Heart right ventricle (tissue), 16 donors: ENCODE measurements around the gene OMA1. TPM values are rescaled to one million over a fixed set of nuclear protein-coding genes. Genes with fewer than 3 reads are reported as not detected.

ENCODE experiments used
- ATAC-seq, 8 donors: fragments of 200-7000 bp; cut with Tn5 transposase; one replicate each; pipeline ENCODE4 v1.9.1; 2020; ENCODE audit warnings: mild to moderate bottlenecking in 8 of 8, moderate library complexity in 8 of 8, moderate number of reproducible peaks in 1 of 8
- DNase-seq, 2 donors: peaks; one replicate each; pipeline ENCODE4 v3.0.0-alpha.2; 2020
- H3K27ac ChIP-seq, 10 donors: fragments of 200-600 bp; sonication (generic) in 2 of 10; one replicate each; pipeline versions ENCODE4 v1.5.0 to v1.8.0; 2020 to 2022; ENCODE audit warnings: mild to moderate bottlenecking in 3 of 10
- H3K27me3 ChIP-seq, 7 donors: fragments of 200-600 bp; one replicate each; pipeline ENCODE4 v1.8.0; 2021 to 2022; ENCODE audit warnings: mild to moderate bottlenecking in 2 of 7
- H3K36me3 ChIP-seq, 9 donors: fragments of 200-600 bp; sonication (generic) in 1 of 9; one replicate each; pipeline versions ENCODE4 v1.5.0 to v1.8.0; 2020 to 2022; ENCODE audit warnings: mild to moderate bottlenecking in 2 of 9
- H3K4me1 ChIP-seq, 9 donors: fragments of 200-600 bp; sonication (generic) in 1 of 9; one replicate each; pipeline versions ENCODE4 v1.5.0 to v1.8.0; 2020 to 2022; ENCODE audit warnings: mild to moderate bottlenecking in 4 of 9
- H3K4me3 ChIP-seq, 10 donors: fragments of 200-600 bp; sonication (generic) in 2 of 10; one replicate each; pipeline versions ENCODE4 v1.5.0 to v1.8.0; 2020 to 2022; ENCODE audit warnings: mild to moderate bottlenecking in 7 of 10, moderate library complexity in 2 of 10
- H3K9me3 ChIP-seq, 11 donors: fragments of 200-600 bp in 10 of 11; sonication (generic) in 2 of 11; one replicate each; pipeline versions ENCODE4 v1.5.0 to v1.8.0; 2013 to 2022; ENCODE audit warnings: mild to moderate bottlenecking in 2 of 11, control low read depth in 1 of 11, moderate library complexity in 1 of 11
- CTCF ChIP-seq, 9 donors: fragments of 200-600 bp; sonication (generic) in 2 of 9; IDR thresholded peaks; one replicate each; pipeline versions ENCODE4 v1.5.0 to v1.8.0; 2021 to 2022; ENCODE audit warnings: antibody characterized with exemption in 9 of 9, mild to moderate bottlenecking in 5 of 9, moderate library complexity in 1 of 9
- WGBS, 2 donors: extraction: QIAGEN DNeasy Blood & Tissue Kit; methylation state at CpG; one replicate each; pipeline ENCODE4 v1.1.7; 2013; ENCODE audit warnings: inconsistent platforms in 1 of 2; 5-methylcytosine and 5-hydroxymethylcytosine counted together
- intact Hi-C, 10 donors: fragments of 100-400 bp; cut with DNase I; formaldehyde crosslinking; loops; one replicate each; pipeline versions ENCODE4 v1.11.1 to v1.14.2; 2022
- polyA plus RNA-seq, 2 donors: library from polyadenylated mRNA; stranded (reverse); fragments of 200-250 nt; gene quantifications; one replicate each; pipeline ENCODE4 v1.2.3, GENCODE V29; 2013
- total RNA-seq, 10 donors: library from RNA; stranded (reverse); fragmentation: NEBNext Ultra II Directional in 3 of 10; extraction: Animal tissue kit (Norgen Biotek cat#: 25700) in 3 of 10; gene quantifications; one replicate each; pipeline versions ENCODE4 v1.2.1 to v1.2.4, GENCODE V29; 2021 to 2023
- donor health status: Arrhythmogenic right ventricular cardiomyopathy.
- donor health status: ischemic (EF 13 %, LVEDD 7.1; RV severe dilation, severe dysfunction).
- donor health status: healthy with polysubstance abuse.
- donor health status: DM: no; HTN: yes; CAD: no.
- donor health status: DM: no; HTN: no; CAD: no.
- donor health status: ischemic (EF 25% LVEDD 6.9; RV normal size, moderate dysfunction).
- donor health status: ischemic (EF 25% LVEDD 5.7; RV mildly dilated, moderate dysfunction).
- donor health status: healthy.
- donor health status: DM: yes; HTN: yes; CAD: no.
- donor health status: Ischemic cardiomyopathy.
- donor health status: ischemic (EF 35%, LVEDD 5.7; RV mildly dilated, moderate dysfunction).
- donor health status: nonischemic (EF 11% LVEDD 7.7; RV severe dilation, severe dysfunction).
- donor health status: DM: yes; HTN: yes; CAD: no.
- donor health status: PGD.
- donor health status: ischemic (EF 29% LVEDD 5.4; RV normal size, mild dysfunction).
- donor health status: nonischemic (EF 23%, LVEDD 6.1; RV moderate dilation, normal function).

OMA1 gene
- total and polyA plus RNA-seq, 12 donors: 8.2 to 50.9 (median 34.1) TPM

- H3K27me3 ChIP-seq: no peaks in the 10 kb centered on the region
- ATAC-seq: no peak
- intact Hi-C loops: no loop called here
- H3K4me3 ChIP-seq: no peak overlapping the region
- no peak overlapping the region for H3K27ac ChIP-seq
- no peaks in the 10 kb centered on the region for H3K4me1 ChIP-seq
- H3K36me3 ChIP-seq: peaks cover 0 to 22% (median 0%) of the 10 kb centered on the region in 9 donors
- no peak for TF ChIP-seq CTCF (IDR thresholded peaks at IDR 0.05)
- DNase-seq: no peak
- 93 to 95% methylated on average over 3 of the region's 3 CpGs for WGBS, 2 donors
- no peaks in the 10 kb centered on the region for H3K9me3 ChIP-seq
These were observed 70.3 kb downstream of the OMA1 start for GRCh38 chr1:58476179-58476578.

GRCh38 chr1:58469476-58469875 lies 77.0 kb downstream of the OMA1 start:
- peak overlapping the region in 8 of 10 donors; percentile 27 to 49 (median 44) for H3K27ac ChIP-seq
- H3K4me1 ChIP-seq: peaks cover 0 to 32% (median 10%) of the 10 kb centered on the region in 9 donors
- no peak overlapping the region for H3K4me3 ChIP-seq
- intact Hi-C loops: no loop called here
- 50 to 62% methylated on average over 3 of the region's 3 CpGs for WGBS, 2 donors
- DNase-seq (no peak), ATAC-seq (no peak)
- H3K9me3 ChIP-seq: no peaks in the 10 kb centered on the region
- TF ChIP-seq CTCF (IDR thresholded peaks at IDR 0.05): no peak
- H3K27me3 ChIP-seq: no peaks in the 10 kb centered on the region
- no peaks in the 10 kb centered on the region for H3K36me3 ChIP-seq

- no peak for TF ChIP-seq CTCF (IDR thresholded peaks at IDR 0.05)
- DNase-seq (peak in 1 of 2 donors; percentile 13), ATAC-seq (peak in 7 of 8 donors; percentile 62 to 86 (median 80))
- Histone ChIP-seq H3K27ac (peak overlapping the region in 7 of 10 donors; percentile 10 to 49 (median 42)), H3K4me1 (peaks cover 0 to 32% (median 10%) of the 10 kb centered on the region in 9 donors), H3K4me3 (no peak overlapping the region), H3K36me3 (no peaks in the 10 kb centered on the region), H3K9me3 (no peaks in the 10 kb centered on the region), H3K27me3 (no peaks in the 10 kb centered on the region)
- intact Hi-C loops: no loop called here
These were observed 77.5 kb downstream of the OMA1 start for GRCh38 chr1:58469016-58469415.

- intact Hi-C loops: no loop called here
- no peak for TF ChIP-seq CTCF (IDR thresholded peaks at IDR 0.05)
- H3K27ac ChIP-seq: peak overlapping the region in 5 of 10 donors; percentile 10 to 42 (median 32)
These were observed 77.9 kb downstream of the OMA1 start for GRCh38 chr1:58468612-58469011.

More at GRCh38 chr1:58468612-58469011, 77.9 kb downstream of the OMA1 start:
- Histone ChIP-seq H3K27me3 (no peaks in the 10 kb centered on the region), H3K9me3 (no peaks in the 10 kb centered on the region), H3K4me3 (no peak overlapping the region), H3K4me1 (peaks cover 0 to 32% (median 10%) of the 10 kb centered on the region in 9 donors), H3K36me3 (no peaks in the 10 kb centered on the region)
- DNase-seq (no peak), ATAC-seq (peak in 7 of 8 donors; percentile 35 to 57 (median 44))
- WGBS, 2 donors: 43 to 54% methylated on average over 5 of the region's 5 CpGs
